Gastroesophageal sphincter (tissue), 4 donors: Measurements from ENCODE around the gene ADD3. TPM values are rescaled to one million over a fixed set of nuclear protein-coding genes. Genes with fewer than 3 reads are reported as not detected.

Experiments used
- ATAC-seq: fragments of 150-250 bp; one replicate; pipeline ENCODE4 v1.9.1; 2016; ENCODE audit warnings: mild to moderate bottlenecking, moderate library complexity
- H3K27ac ChIP-seq, 4 donors: fragments of 200-600 bp; sonication (generic) in 3 of 4; 1 replicate in 3 of 4; 2 replicates in 1 of 4; pipeline ENCODE4 v1.5.1; 2016 to 2019
- H3K27me3 ChIP-seq: fragments of 200-600 bp; sonication (generic); one replicate; pipeline ENCODE4 v1.5.1; 2019
- H3K36me3 ChIP-seq, 2 donors: fragments of 200-600 bp; sonication (generic); one replicate each; pipeline ENCODE4 v1.5.1; 2019; ENCODE audit warnings: control low read depth in 1 of 2
- H3K4me1 ChIP-seq, 3 donors: fragments of 200-600 bp; sonication (generic); 1 replicate in 2 of 3; 2 replicates in 1 of 3; pipeline ENCODE4 v1.5.1; 2016 to 2019; ENCODE audit warnings: control low read depth in 2 of 3
- H3K4me3 ChIP-seq, 2 donors: fragments of 200-600 bp; sonication (generic); one replicate each; pipeline ENCODE4 v1.5.1; 2019; ENCODE audit warnings: mild to moderate bottlenecking in 1 of 2, moderate library complexity in 1 of 2
- H3K9me3 ChIP-seq, 3 donors: fragments of 200-600 bp; sonication (generic); one replicate each; pipeline ENCODE4 v1.5.1; 2017 to 2019; ENCODE audit warnings: control low read depth in 2 of 3
- CTCF ChIP-seq, 4 experiments: fragments of 200-600 bp in 2 of 4; fragments of 450-650 bp in 2 of 4; sonication (generic) in 1 of 4; IDR thresholded peaks; one replicate each; pipeline ENCODE4 v1.5.1; 2017 to 2019; ENCODE audit warnings: antibody characterized with exemption in 4 of 4, mild to moderate bottlenecking in 2 of 4, moderate library complexity in 2 of 4
- EP300 ChIP-seq: sonication (generic); formaldehyde crosslinking; IDR thresholded peaks from one replicate; pipeline ENCODE4 v1.6.1; 2017; ENCODE audit warnings: antibody characterized with exemption, mild to moderate bottlenecking
- POLR2A ChIP-seq, 2 donors: fragments of 450-650 bp; IDR thresholded peaks; one replicate each; pipeline ENCODE4 v1.6.1; 2017; ENCODE audit warnings: antibody characterized with exemption in 2 of 2, mild to moderate bottlenecking in 2 of 2, moderate library complexity in 1 of 2
- POLR2AphosphoS5 ChIP-seq: sonication (generic); formaldehyde crosslinking; IDR thresholded peaks from one replicate; pipeline ENCODE4 v1.6.1; 2017; ENCODE audit warnings: antibody characterized with exemption
- WGBS, 2 donors: methylation state at CpG; one replicate each; pipeline ENCODE4 v1.1.5; 2018; ENCODE audit warnings: low coverage in 1 of 2; 5-methylcytosine and 5-hydroxymethylcytosine counted together
- total RNA-seq, 4 donors: library from RNA; depleted of rRNA; stranded (reverse); fragments of >200 nt; gene quantifications; one replicate each; pipeline ENCODE4 v1.1.0, GENCODE V29; 2016

Gene ADD3
- total RNA-seq, 4 donors from 2014 or later: 50.3 to 277 (median 118) TPM

GRCh38 chr10:110150981-110151380, 143.2 kb downstream of the ADD3 start:
- WGBS, 2 donors: 57% methylated on average over 1 of the region's 6 CpGs; no CpG with 5 or more reads in 1 of the 2 donors
- Histone ChIP-seq H3K4me3 (no peak overlapping the region), H3K4me1 (no peaks in the 10 kb centered on the region), H3K9me3 (no peaks in the 10 kb centered on the region), H3K27me3 (peaks cover 16% of the 10 kb centered on the region), H3K27ac (no peak overlapping the region), H3K36me3 (no peaks in the 10 kb centered on the region)
- TF ChIP-seq CTCF (IDR thresholded peaks at IDR 0.05): no peak
- TF ChIP-seq EP300: no peak
- TF ChIP-seq POLR2AphosphoS5: no peak
- TF ChIP-seq POLR2A (IDR thresholded peaks at IDR 0.05): no peak
- no peak for ATAC-seq

DNA sequence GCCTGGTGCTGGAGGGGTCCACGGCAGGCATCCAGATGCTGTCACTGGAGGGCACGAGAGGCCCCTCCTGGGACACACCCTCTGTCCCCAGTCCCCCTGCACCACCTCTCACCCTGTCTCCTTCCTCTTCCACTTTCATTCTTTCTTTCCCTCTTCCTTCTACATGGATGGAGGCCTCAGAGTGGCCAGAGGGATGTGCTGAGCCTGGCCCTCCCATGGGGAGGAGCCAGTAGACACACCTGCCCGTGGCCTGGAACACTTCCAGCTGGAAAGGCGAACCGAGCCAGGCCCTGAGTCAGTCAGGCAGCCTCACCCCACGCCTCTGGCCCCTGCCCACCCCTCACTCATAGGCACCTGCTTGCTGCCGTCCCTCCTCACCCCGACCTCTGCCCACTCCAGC, 143.7 kb downstream of the ADD3 start:
- 47% methylated on average over 2 of the region's 8 CpGs; no CpG with 5 or more reads in 1 of the 2 donors for WGBS, 2 donors
- H3K27me3 ChIP-seq: peaks cover 16% of the 10 kb centered on the region
- no peak for ATAC-seq
- H3K4me1 ChIP-seq: no peaks in the 10 kb centered on the region
- H3K27ac ChIP-seq: no peak overlapping the region
- no peaks in the 10 kb centered on the region for H3K9me3 ChIP-seq
- no peak overlapping the region for H3K4me3 ChIP-seq
- no peak for TF ChIP-seq POLR2A (IDR thresholded peaks at IDR 0.05)
- TF ChIP-seq EP300: no peak
- TF ChIP-seq CTCF (IDR thresholded peaks at IDR 0.05): no peak
- no peak for TF ChIP-seq POLR2AphosphoS5
- H3K36me3 ChIP-seq: no peaks in the 10 kb centered on the region

DNA sequence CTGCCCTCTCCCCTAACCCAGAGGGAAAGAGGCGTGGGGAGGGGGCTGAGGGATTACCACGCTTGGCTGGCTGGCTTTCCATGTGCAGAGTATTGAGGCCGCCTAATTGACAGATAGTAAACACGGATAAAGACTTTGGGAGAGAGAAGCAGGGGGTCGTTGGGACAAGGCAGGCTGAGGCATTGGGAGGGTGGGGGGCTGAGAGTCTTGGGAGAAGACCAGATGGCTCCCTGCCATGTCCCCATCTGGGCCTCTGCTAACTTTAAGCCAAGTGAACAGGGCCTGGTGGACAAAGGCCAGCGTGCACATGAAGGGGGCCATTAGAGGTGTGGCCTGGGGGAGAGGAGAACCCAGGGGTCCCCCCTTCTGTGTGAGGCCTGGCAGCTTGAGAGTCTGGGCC, 144.2 kb downstream of the ADD3 start:
- Histone ChIP-seq H3K36me3 (no peaks in the 10 kb centered on the region), H3K27me3 (peaks cover 16% of the 10 kb centered on the region), H3K4me1 (no peaks in the 10 kb centered on the region), H3K4me3 (no peak overlapping the region), H3K27ac (no peak overlapping the region), H3K9me3 (no peaks in the 10 kb centered on the region)
- WGBS, 2 donors: 7 to 66% methylated on average over 3 to 4 of the region's 6 CpGs
- no peak for ATAC-seq
- TF ChIP-seq POLR2AphosphoS5 (no peak), CTCF (IDR thresholded peaks at IDR 0.05) (no peak), EP300 (no peak), POLR2A (IDR thresholded peaks at IDR 0.05) (no peak)

DNA sequence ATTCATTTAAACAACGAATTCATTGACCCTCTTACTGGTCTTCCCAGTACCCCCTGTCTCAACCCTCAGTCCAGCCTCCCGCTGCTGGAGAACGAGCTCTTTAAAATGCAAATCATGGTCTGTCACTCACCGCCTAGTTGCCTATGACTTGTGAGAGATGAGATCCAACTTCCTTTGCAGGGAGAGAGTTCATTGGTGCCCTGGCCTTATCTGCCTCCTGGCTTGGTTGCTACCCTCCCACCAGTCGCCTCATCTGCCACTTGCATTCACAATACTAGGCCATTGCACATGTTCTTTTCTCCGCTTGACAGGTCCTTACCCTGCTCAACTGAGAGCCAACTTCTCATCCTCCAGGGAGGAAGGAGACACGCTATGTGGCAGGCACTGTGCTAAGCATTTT, 145.6 kb downstream of the ADD3 start:
- WGBS, 2 donors: 78 to 88% methylated on average over 2 to 6 of the region's 7 CpGs
- no peaks in the 10 kb centered on the region for H3K9me3 ChIP-seq
- no peak overlapping the region for H3K27ac ChIP-seq
- peaks cover 16% of the 10 kb centered on the region for H3K27me3 ChIP-seq
- TF ChIP-seq POLR2AphosphoS5 (no peak), POLR2A (IDR thresholded peaks at IDR 0.05) (no peak), CTCF (IDR thresholded peaks at IDR 0.05) (no peak), EP300 (no peak)
- no peak for ATAC-seq
- no peak overlapping the region for H3K4me3 ChIP-seq
- no peaks in the 10 kb centered on the region for H3K36me3 ChIP-seq
- no peaks in the 10 kb centered on the region for H3K4me1 ChIP-seq

GRCh38 chr10:110156046-110156445, 148.3 kb downstream of the ADD3 start:
- Histone ChIP-seq H3K9me3 (no peaks in the 10 kb centered on the region), H3K36me3 (no peaks in the 10 kb centered on the region), H3K27ac (no peak overlapping the region), H3K27me3 (peaks cover 16% of the 10 kb centered on the region), H3K4me1 (no peaks in the 10 kb centered on the region), H3K4me3 (no peak overlapping the region)
- no CpG with 5 or more reads among the region's 8 CpGs for WGBS, 2 donors
- TF ChIP-seq POLR2AphosphoS5: no peak
- no peak for TF ChIP-seq EP300
- TF ChIP-seq CTCF (IDR thresholded peaks at IDR 0.05): no peak
- no peak for TF ChIP-seq POLR2A (IDR thresholded peaks at IDR 0.05)
- ATAC-seq: no peak
